Measurements from ENCODE around the gene DSTN. TPM values are rescaled to one million over a fixed set of nuclear protein-coding genes. Genes with fewer than 3 reads are reported as not detected.
A peak's percentile ranks its signal among the peaks of the same experiment; 100 is the strongest.

Gene DSTN
- polyA plus RNA-seq, 1 donor, result 352 TPM

DNA sequence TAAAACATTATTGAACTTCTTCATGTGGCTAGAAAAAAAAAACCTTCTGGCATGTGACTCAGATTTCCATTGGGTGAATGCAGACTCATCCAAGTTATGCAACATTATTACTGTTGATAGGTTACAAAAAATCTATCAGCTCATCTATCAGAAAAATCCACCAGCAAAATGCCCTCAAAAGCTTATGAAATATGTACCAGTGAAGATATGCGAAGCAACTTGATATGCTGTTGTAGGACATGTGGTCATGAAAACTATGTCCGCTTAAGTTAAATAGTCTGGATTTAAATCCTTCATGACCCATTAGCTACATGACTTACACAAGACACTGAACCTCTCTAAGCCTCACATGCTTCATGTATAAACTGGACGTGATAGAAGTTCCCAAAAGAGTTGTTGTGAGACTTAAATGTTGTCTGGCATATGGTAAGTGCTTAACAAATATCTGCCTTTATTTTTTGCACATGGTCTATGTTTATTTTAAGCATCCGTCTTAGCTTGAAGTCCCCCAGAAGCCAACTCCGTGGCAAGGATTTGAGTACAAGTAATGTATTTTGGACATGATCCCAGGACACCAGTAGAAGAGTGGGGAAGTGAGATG is 26.2 kb upstream of the DSTN start:
- no peak for DNase-seq

GRCh38 chr20:17545127-17545526 is 24.7 kb upstream of the DSTN start:
- no peak for DNase-seq

DNA sequence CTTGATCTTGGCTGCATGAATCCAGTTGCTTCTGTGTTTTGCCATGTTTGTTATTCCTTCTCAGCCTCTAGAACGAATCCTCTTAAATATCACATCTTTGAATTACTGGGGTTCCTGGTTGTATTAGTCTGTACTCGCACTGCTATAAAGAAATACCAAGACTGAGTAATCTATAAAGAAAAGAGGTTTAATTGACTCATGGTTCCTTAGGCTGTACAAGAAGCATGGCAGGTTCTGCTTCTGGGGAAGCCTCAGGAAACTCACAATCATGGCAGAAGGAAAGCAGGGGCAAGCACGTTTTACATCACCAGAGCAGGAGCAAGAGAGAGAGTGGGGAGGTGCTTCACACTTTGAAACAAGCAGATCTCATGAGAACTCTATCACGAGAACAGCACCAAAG is 20.7 kb upstream of the DSTN start:
- DNase-seq, result no peak

DNA sequence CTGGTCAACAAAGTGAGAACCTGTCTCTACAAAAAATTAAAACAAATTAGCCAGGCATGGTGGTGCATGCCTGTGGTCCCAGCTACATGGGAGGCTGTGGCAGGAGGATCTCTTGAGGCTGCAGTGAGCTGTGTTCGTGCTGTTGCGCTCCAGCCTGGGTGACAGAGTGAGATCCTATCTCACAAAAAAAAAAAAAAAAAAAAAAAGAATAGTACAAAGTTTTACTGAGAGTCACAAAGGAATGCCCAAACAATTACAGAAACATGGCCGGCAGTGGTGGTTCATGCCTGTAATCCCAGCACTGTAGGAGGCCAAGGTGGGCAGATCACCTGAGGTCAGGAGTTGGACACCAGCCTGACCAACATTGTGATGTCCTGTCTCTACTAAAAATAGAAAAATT is 14.8 kb upstream of the DSTN start:
- DNase-seq, result no peak

DNA sequence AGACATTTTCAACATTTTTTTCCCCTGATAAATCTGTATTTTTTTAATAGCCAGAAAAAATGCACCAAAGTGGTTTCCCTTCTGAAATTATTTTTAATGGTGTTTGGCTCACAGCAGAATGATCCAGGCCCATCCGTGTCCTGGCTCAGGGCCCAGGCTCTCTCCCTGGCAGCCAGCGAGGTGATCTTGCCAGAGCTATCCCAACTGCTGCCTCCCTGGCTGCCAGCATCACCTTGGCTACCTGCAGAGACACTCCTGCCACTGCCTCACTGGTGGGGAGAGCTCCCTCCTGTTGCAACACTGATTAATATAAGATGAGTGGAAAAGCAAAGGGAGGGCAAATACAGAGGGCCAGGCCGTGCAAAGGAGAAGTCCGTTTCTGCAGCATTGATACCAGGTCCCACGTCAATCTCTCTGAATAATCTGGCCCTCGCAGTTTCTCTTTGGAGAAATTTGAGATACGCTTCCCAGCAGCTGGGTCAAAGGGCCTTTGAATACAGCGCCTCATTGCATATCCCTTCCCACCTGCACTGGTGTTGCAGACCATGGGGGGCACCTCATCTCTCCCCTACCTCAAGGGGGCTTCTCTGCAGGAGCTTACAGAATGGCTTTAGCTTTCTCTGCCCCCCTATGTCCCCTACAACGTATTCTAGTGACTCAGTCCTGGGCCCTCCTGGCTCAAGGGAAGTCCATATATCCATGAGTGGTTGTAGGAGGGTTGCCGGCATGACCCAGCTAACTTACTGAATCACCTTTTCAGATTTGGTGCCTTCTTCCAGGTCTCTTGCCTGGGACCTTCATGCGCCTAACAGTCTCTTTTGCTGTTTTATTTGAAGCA is 12.8 kb upstream of the DSTN start:
- no peak for DNase-seq

DNA sequence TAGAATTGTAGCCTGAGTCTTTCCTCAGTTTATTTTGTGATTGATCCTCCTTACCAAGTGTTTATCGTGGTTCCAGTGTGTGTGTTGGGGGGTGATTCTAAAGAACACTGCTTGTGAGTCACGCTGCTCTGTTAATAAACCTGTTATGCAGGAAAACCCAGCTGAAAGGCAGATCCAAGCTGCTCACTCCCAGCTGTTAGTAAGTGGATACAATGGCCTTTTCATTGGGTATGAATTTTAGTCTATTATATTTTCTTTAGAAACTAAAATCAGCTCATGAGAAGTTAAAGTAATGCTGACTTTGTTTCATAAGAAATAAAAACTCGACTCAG is 12.2 kb upstream of the DSTN start:
- DNase-seq, result no peak

GRCh38 chr20:17558154-17558940 is 11.5 kb upstream of the DSTN start:
- no peak for DNase-seq

DNA sequence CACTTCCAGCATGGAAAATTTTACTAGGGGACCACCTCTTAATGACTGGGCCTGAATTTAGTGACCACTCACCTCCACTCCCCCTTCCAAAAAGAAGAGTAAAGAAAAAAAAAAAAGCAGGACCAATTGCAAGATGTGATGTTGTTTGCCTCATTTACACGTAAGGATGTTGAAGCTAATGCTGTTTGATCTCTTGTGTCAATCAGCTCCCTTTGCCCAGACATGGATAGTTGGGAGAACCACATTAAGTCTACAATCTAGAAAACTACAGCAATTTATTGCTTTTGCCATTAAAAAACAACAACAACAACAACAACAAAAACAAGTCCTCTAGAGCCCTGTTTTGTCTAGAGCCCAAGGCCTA is 11.0 kb upstream of the DSTN start:
- DNase-seq, result no peak

GRCh38 chr20:17559338-17559737 is 10.5 kb upstream of the DSTN start:
- DNase-seq, result no peak

DNA sequence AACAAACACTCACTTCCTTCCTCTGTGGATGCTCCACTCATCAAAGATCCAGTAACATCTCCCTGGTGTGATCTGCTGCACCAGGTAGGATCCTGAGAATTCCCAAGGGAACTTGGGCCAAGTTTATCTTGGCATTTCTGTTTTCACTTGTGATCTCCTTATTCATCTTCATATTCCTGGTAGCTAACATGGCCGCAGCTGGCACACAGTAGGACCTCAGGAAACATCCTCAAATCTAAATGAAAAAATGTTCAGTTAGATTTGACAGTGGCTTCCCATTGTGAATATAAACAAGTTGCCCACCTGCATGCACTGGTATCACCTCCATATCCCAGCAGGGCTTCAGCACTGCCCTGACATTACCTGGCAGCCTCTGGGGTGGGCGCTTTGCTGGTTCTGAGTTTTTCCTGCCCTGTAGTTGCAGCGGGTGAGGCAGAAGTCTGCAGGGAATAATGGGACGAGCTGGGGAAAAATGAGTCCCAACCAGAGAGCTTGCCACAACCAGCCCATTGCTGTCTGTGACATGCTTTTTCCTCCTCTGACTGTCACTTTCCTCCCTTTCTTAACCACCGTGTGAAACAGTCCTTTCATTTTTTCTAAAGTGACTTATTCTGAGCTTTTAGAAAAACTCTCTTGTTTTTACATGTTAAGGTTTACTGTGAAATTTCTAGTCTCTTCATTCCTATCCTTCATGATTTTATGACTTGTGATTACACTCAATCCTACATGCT is 9.4 kb upstream of the DSTN start:
- no peak for DNase-seq

GRCh38 chr20:17562804-17563305 is 7.0 kb upstream of the DSTN start:
- DNase-seq, result no peak

DNA sequence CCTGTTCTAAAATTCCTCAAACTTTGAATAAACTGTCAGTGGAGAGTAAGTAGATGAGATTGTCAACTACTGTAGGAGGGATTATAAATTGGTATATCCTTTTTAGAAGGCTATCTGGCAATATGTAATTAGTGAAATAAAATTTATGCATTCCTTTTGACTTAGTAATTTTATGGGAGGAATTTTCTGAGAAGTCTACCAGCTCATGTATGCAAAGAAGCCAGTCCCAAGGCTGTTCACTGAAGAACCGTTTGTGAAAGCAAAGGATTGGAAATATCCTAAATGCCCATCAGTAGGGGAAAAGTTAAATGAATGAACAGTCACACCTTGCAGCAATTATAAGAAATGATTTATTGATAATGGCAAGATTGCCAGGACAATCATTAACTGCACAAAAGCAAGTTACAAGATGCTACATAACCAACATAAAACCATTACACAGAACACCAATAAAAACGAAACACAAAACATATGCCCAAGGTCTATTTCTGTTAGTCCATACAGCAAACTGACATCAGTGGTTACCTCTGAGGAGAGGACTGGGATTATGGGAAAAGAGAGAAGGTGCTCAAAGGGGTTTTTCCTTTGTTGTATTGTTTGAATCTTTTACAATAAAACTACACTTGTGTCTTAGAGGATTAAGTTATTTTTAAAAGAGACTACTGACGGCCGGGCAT is 4.6 kb upstream of the DSTN start:
- DNase-seq, result no peak

DNA sequence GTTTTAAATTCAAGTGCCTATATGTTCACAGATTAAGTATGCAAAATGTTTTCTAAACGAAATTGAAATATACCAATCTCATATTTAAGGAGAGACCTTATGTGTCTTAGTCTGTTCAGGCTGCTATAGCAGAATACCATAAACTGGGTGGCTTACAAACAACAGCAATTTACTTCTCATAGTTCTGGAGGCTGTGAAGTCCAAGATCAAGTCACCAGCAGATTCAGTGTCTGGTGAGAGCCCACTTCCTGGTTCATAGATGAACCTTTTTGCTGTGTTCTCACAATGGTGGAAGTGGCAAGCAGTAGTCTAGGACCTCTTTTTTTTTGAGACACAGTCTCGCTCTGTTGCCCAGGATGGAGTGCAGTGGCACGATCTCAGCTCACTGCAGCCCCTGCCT is 3.5 kb upstream of the DSTN start:
- no peak for DNase-seq

GRCh38 chr20:17568045-17568788 is 1.7 kb upstream of the DSTN start:
- DNase-seq, result no peak

DNA sequence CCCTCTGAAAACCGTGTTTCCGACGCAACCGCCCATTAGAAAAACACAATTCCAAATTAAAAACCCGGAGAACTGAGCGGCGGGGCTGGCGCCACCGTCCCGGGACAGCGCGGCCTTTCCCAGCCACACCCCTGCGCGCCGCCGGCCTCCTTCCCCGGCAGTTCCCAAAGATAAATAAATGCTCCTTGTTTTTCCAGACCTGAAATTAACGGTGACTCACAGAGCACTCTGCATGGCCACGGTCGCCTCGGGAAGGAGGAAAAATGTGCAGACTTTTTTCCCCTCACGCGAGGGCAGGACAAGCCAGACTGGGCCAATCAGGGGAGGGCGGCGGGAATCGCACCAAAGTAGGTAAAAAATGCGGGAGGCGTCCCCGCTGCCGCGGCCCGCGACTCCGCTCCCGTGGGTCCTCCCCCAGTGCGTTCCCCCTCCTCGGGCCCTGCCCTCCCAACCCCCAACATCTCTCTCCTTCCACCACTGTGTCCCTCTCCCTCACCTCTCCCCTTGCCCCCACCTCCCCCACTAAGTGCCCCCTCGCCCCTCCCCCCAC is 828 bp upstream of the DSTN start:
- DNase-seq, result peak; percentile 71

- DNase-seq, result peak; percentile 62
These were observed 675 bp downstream of the DSTN start for GRCh38 chr20:17570347-17571152.

DNA sequence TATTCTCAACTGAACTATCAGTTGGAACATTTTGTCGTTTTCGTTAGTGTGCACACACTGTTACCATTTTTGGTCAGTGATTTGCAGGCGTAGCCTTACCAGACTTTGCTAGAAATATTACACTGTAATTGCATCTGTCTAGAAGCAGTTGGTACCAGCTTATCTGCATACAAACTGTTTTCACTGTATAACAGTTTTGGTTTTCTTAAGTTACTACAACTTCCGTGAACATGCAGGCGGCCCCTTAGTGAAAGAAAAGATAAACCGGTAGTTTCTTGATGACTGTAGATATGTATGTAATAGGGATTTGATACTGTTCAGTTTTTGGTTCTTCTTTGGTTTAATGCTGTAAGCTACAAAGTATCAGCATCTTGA is 1.3 kb downstream of the DSTN start:
- DNase-seq, result no peak

GRCh38 chr20:17572034-17572638 is 2.3 kb downstream of the DSTN start:
- no peak for DNase-seq

GRCh38 chr20:17573463-17573862 is 3.6 kb downstream of the DSTN start:
- DNase-seq, result no peak

DNA sequence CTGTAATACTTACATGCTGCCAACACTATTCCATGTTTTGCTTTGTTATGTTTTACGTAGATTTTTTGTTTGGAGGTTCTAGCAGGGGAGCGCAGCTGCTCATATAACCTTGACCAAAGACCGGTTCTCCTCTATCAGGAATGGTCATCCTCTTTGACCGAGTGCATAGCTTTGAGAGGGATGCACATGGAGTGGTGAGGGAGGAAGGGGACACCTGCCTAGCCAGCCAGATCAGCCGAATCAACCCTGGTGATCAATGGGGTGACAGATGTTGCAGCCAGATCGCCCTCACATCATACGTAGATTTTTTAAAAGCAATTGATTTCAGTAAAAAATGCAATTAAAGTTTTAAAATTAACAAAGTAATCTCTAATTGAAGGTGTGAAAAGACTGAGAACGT is 6.3 kb downstream of the DSTN start:
- no peak for DNase-seq
